Liver (tissue), 9 donors: ENCODE measurements around the gene KCNQ1. TPM values are rescaled to one million over a fixed set of nuclear protein-coding genes. Genes with fewer than 3 reads are reported as not detected.

Source experiments
- DNase-seq: peaks from one replicate; pipeline ENCODE4 v3.0.0-alpha.2; 2017; ENCODE audit warnings: low spot score
- H3K27ac ChIP-seq, 2 donors: one replicate each; pipeline ENCODE4 v1.7.0; 2013; ENCODE audit warnings: inconsistent platforms in 2 of 2, low read length in 2 of 2, control low read depth in 1 of 2, low read depth in 1 of 2, mild to moderate bottlenecking in 1 of 2
- H3K27me3 ChIP-seq, 4 donors: one replicate each; pipeline versions ENCODE4 v1.6.1 to v1.7.0; 2013; ENCODE audit warnings: low read length in 3 of 4, inconsistent platforms in 1 of 4, mild to moderate bottlenecking in 1 of 4, moderate library complexity in 1 of 4; ENCODE audit not compliant: control insufficient read depth in 4 of 4, insufficient read depth in 4 of 4
- H3K36me3 ChIP-seq, 4 donors: one replicate each; pipeline versions ENCODE4 v1.6.1 to v1.7.0; 2013; ENCODE audit warnings: low read length in 3 of 4, mild to moderate bottlenecking in 3 of 4, low read depth in 1 of 4, moderate library complexity in 1 of 4; ENCODE audit not compliant: control insufficient read depth in 4 of 4, insufficient read depth in 3 of 4
- H3K4me1 ChIP-seq, 4 donors: one replicate each; pipeline versions ENCODE4 v1.6.1 to v1.7.0; 2013; ENCODE audit warnings: low read length in 3 of 4, mild to moderate bottlenecking in 3 of 4, moderate library complexity in 1 of 4; ENCODE audit not compliant: control insufficient read depth in 4 of 4, insufficient read depth in 4 of 4
- H3K4me3 ChIP-seq, 3 donors: one replicate each; pipeline versions ENCODE4 v1.6.1 to v1.7.0; 2013; ENCODE audit warnings: low read length in 3 of 3, control low read depth in 1 of 3, low read depth in 1 of 3, mild to moderate bottlenecking in 1 of 3
- H3K9ac ChIP-seq, 2 donors: one replicate each; pipeline ENCODE4 v1.7.0; 2013; ENCODE audit warnings: low read length in 2 of 2, mild to moderate bottlenecking in 2 of 2, moderate library complexity in 2 of 2, control low read depth in 1 of 2, low read depth in 1 of 2
- H3K9me3 ChIP-seq, 4 donors: one replicate each; pipeline versions ENCODE4 v1.6.1 to v1.7.0; 2013; ENCODE audit warnings: low read length in 3 of 4; ENCODE audit not compliant: control insufficient read depth in 4 of 4
- ATF3 ChIP-seq: IDR thresholded peaks from 2 replicates; pipeline ENCODE4 v1.6.1; 2016; ENCODE audit warnings: antibody characterized with exemption
- CTCF ChIP-seq: fragments of 150-350 bp; IDR thresholded peaks from 2 replicates; pipeline ENCODE4 v1.5.1; 2017; ENCODE audit warnings: improper control_type of control experiment, low read depth, low read length; ENCODE audit not compliant: missing input control
- EGR1 ChIP-seq, 2 donors: IDR thresholded peaks; 2 replicates each; pipeline ENCODE4 v1.6.1; 2016 to 2018; ENCODE audit warnings: antibody characterized with exemption in 2 of 2, low read depth in 2 of 2
- GABPA ChIP-seq, 2 donors: IDR thresholded peaks in 1 of 2; conservative IDR thresholded peaks in 1 of 2; 2 replicates each; pipeline ENCODE4 v1.6.1; 2016; ENCODE audit warnings: antibody characterized with exemption in 2 of 2, mild to moderate bottlenecking in 1 of 2, moderate library complexity in 1 of 2
- HNF4G ChIP-seq: IDR thresholded peaks from 2 replicates; pipeline ENCODE4 v1.6.1; 2016; ENCODE audit warnings: antibody characterized with exemption
- JUND ChIP-seq, 2 donors: IDR thresholded peaks; 2 replicates each; pipeline ENCODE4 v1.6.1; 2016; ENCODE audit warnings: antibody characterized with exemption in 2 of 2
- RAD21 ChIP-seq, 2 donors: IDR thresholded peaks; 2 replicates each; pipeline ENCODE4 v1.6.1; 2016; ENCODE audit warnings: antibody characterized with exemption in 2 of 2, mild to moderate bottlenecking in 2 of 2
- RXRA ChIP-seq, 2 donors: IDR thresholded peaks; 2 replicates each; pipeline ENCODE4 v1.6.1; 2017 to 2018; ENCODE audit warnings: antibody characterized with exemption in 2 of 2, mild to moderate bottlenecking in 1 of 2
- YY1 ChIP-seq: IDR thresholded peaks from 2 replicates; pipeline ENCODE4 v1.6.1; 2016; ENCODE audit warnings: antibody characterized with exemption, mild to moderate bottlenecking
- WGBS: extraction: QIAGEN DNeasy Blood & Tissue Kit; methylation state at CpG from one replicate; pipeline ENCODE4 v1.1.7; 2013; 5-methylcytosine and 5-hydroxymethylcytosine counted together
- polyA plus RNA-seq, 2 donors: library from polyadenylated mRNA; stranded (reverse) in 1 of 2; unstranded in 1 of 2; fragments of 200-250 nt in 1 of 2; fragments of >200 nt in 1 of 2; fragmentation: Nextera tagmentation in 1 of 2; extraction: Ambion mirVana in 1 of 2; gene quantifications; one replicate each; pipeline versions ENCODE4 v1.2.1 to v1.2.3, GENCODE V29; 2013 to 2015
- total RNA-seq, 2 donors: library from RNA; depleted of rRNA; stranded (reverse); fragments of >200 nt; gene quantifications; one replicate each; pipeline ENCODE4 v1.2.3, GENCODE V29; 2014
- donor health status: healthy.
- donor health status: healthy.
- donor health status: healthy.
- donor health status: healthy.
- donor health status: healthy.

Gene KCNQ1
- total and polyA plus RNA-seq, 4 donors, result 0.31 to 2.2 (median 1.5) TPM

- WGBS, result 96% methylated on average over 9 of the region's 9 CpGs
- no peak for DNase-seq
Measured at GRCh38 chr11:2797741-2798361, 353.0 kb downstream of the KCNQ1 start.

GRCh38 chr11:2798951-2799761 is 354.3 kb downstream of the KCNQ1 start:
- DNase-seq, result no peak
- H3K36me3 ChIP-seq, result no peaks in the 10 kb centered on the region

More at GRCh38 chr11:2797741-2798361, 353.0 kb downstream of the KCNQ1 start:
- no peak overlapping the region for H3K4me3 ChIP-seq
- H3K4me1 ChIP-seq, result no peaks in the 10 kb centered on the region
- peaks cover 0 to 4% (median 2%) of the 10 kb centered on the region in 4 donors for H3K9me3 ChIP-seq
- H3K27ac ChIP-seq, result no peak overlapping the region
- H3K27me3 ChIP-seq, result no peaks in the 10 kb centered on the region
- TF ChIP-seq ATF3 (no peak), EGR1 (IDR thresholded peaks at IDR 0.05; ENCODE audit: low read depth in 2 of 2) (no peak), RXRA (IDR thresholded peaks at IDR 0.05) (no peak), HNF4G (no peak), RAD21 (IDR thresholded peaks at IDR 0.05) (no peak), YY1 (no peak), JUND (IDR thresholded peaks at IDR 0.05) (no peak)
- no peak overlapping the region for H3K9ac ChIP-seq
- no peaks in the 10 kb centered on the region for H3K36me3 ChIP-seq

More at GRCh38 chr11:2798951-2799761, 354.3 kb downstream of the KCNQ1 start:
- WGBS, result 88% methylated on average over 17 of the region's 17 CpGs
- Histone ChIP-seq H3K27me3 (no peaks in the 10 kb centered on the region), H3K9ac (no peak overlapping the region), H3K4me1 (no peaks in the 10 kb centered on the region), H3K4me3 (no peak overlapping the region), H3K9me3 (peaks cover 0 to 4% (median 2%) of the 10 kb centered on the region in 4 donors), H3K27ac (no peak overlapping the region)
- TF ChIP-seq RXRA (IDR thresholded peaks at IDR 0.05), result no peak
- TF ChIP-seq YY1, result no peak
- no peak for TF ChIP-seq RAD21 (IDR thresholded peaks at IDR 0.05)
- no peak for TF ChIP-seq GABPA (IDR thresholded peaks at IDR 0.05 in 1 of 2, conservative IDR thresholded peaks at IDR 0.05 in 1 of 2)
- no peak for TF ChIP-seq JUND (IDR thresholded peaks at IDR 0.05)
- no peak for TF ChIP-seq CTCF
- no peak for TF ChIP-seq EGR1 (IDR thresholded peaks at IDR 0.05; ENCODE audit: low read depth in 2 of 2)
- TF ChIP-seq ATF3, result no peak
